Measurements from ENCODE around the gene WDR1. TPM values are rescaled to one million over a fixed set of nuclear protein-coding genes. Genes with fewer than 3 reads are reported as not detected.

Gene WDR1
- total and polyA plus RNA-seq, 2 donors (not counting 3 experiments of a cell fraction or from before 2014, with no cell fraction given), result 590 to 660 TPM

GRCh38 chr4:10082459-10083272 lies 33.9 kb downstream of the WDR1 start:
- intact Hi-C loops (cut with micrococcal nuclease) (no loop called here), dilution Hi-C loops (cut with MboI; ENCODE audit: extremely low pct_ligation_motif_present, low sequenced_read_pairs) (no loop called here)
- FAIRE-seq (no peak), DNase-seq (ENCODE audit: low read depth, low spot score) (no peak)
- H3K27me3 ChIP-seq (ENCODE audit: control insufficient read depth in 2 of 2, insufficient read depth in 2 of 2, low read length in 2 of 2), result no peaks in the 10 kb centered on the region
- H3K36me3 ChIP-seq (ENCODE audit: control insufficient read depth in 2 of 2, extremely low read depth in 1 of 2, insufficient read depth in 2 of 2, low read length in 2 of 2), result peaks cover 48 to 89% of the 10 kb centered on the region in 2 experiments
- no TSS peak for BruUV-seq (replicated peaks)
- no peaks in the 10 kb centered on the region for H3K9me3 ChIP-seq (replicated peaks; ENCODE audit: control insufficient read depth, insufficient read depth, low read length)
- no peak overlapping the region for H3K4me2 ChIP-seq (ENCODE audit: insufficient read depth, low read length)
- no peak overlapping the region for H3K27ac ChIP-seq (ENCODE audit: insufficient read depth, low read depth, low read length)
- H3K79me2 ChIP-seq (ENCODE audit: control insufficient read depth, insufficient read depth, low read length), result peaks cover 64% of the 10 kb centered on the region
- no peak for TF ChIP-seq MYC (IDR thresholded peaks at IDR 0.05; ENCODE audit: low read depth, low read length)
- no peak for TF ChIP-seq FOS (IDR thresholded peaks at IDR 0.05; ENCODE audit: borderline replicate concordance, insufficient read depth, low read length)
- TF ChIP-seq EZH2 (IDR thresholded peaks at IDR 0.05; ENCODE audit: borderline replicate concordance, low read depth, low read length, severe bottlenecking), result no peak
- TF ChIP-seq POLR2AphosphoS5 (IDR thresholded peaks at IDR 0.05; ENCODE audit: insufficient read depth, low read depth, low read length), result no peak
- TF ChIP-seq CTCF (IDR thresholded peaks at IDR 0.05; ENCODE audit: extremely low read depth in 1 of 2, insufficient read depth in 1 of 2, low read depth in 1 of 2, low read length in 2 of 2), result no peak
- no peak for TF ChIP-seq MAX (IDR thresholded peaks at IDR 0.05; ENCODE audit: insufficient read depth, insufficient read length)
- CTCF ChIA-PET, result no interaction called here
- H4K20me1 ChIP-seq (replicated peaks; ENCODE audit: control insufficient read depth, extremely low read depth, insufficient read depth, low read length), result no peaks in the 10 kb centered on the region
- no peaks in the 10 kb centered on the region for H3K9me1 ChIP-seq (replicated peaks; ENCODE audit: control insufficient read depth, extremely low read depth, insufficient read depth, low read length)
- no peak overlapping the region for H3K9ac ChIP-seq (replicated peaks; ENCODE audit: extremely low read depth, insufficient read depth, low read length)
- peaks cover 26% of the 10 kb centered on the region for H3K4me1 ChIP-seq (ENCODE audit: control insufficient read depth, extremely low read depth, insufficient read depth, low read length)
- POLR2A ChIA-PET, result no interaction called here
- H3K4me3 ChIP-seq (replicated peaks in 1 of 3; ENCODE audit: insufficient read depth in 1 of 3, low read depth in 1 of 3, low read length in 3 of 3), result no peak overlapping the region
- H2AFZ ChIP-seq (ENCODE audit: low read depth, low read length), result no peak overlapping the region
